GM19455 (cell line): ENCODE measurements around the gene DDX49.
"Not testable (repeated sequence)": the region's sequence is repeated elsewhere in the genome, so short reads cannot be mapped to it uniquely, and the experiment has no call there.

ENCODE experiments used
- ATAC-seq: cut with Tn5 transposase; IDR thresholded peaks from one replicate; pipeline ENCODE4 v1.9.1; 2021; ENCODE audit not compliant: unreplicated experiment

DDX49 gene

DNA sequence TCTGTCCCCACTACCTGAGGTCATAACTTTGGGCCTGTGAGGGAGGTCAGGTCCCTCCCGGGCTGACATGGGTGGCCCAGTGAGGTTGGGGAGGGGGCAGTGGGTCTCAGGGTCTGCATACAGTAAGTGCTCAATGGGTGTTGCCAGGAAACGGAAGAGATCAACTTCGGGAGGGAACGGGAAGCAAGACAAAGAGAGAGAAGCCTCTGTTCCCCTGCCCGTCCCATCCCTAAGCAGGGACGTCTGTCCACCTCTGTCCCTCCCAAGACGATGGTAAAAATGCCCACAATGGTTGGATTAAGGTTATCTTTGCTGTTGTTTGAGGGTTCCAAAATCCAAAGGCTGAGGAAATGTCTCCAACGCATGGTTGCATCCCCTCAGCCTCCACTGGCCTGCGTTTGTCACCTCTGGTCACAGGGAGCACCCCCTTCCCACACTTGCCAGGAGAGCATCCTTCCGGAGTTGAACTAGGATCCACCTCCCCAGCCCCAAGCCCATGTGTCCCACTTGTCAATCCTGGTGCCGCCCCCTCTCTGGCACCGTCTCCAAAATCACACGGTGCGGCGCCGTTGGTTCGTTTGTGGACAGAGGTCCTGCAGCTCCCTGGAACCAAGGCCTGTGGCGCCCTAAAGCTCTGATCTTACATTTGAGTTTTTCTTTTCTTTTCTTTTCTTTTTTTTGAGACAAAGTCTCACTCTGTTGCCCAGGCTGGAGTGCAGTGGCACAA lies 22.3 kb downstream of the DDX49 start:
- no peak for ATAC-seq

DNA sequence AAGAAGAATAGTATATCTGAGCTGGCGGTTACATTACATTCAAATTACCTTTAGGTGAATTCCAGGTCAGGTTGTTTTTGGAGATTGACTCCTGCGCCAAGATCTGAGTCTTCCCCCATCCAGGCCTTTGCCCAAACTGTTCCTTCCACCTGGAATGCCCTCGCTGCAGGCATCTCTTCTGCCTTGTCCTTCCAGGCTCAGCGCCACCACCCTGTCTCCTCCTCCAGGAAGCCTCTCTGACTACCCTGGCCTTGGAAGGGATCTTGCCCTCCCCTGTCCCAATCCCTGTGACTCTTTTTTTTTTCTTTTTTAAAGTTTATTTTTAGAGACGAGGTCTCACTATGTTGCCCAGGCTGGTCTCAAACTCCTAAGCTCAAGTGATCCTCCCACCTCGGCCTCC lies 23.2 kb downstream of the DDX49 start:
- no peak for ATAC-seq

DNA sequence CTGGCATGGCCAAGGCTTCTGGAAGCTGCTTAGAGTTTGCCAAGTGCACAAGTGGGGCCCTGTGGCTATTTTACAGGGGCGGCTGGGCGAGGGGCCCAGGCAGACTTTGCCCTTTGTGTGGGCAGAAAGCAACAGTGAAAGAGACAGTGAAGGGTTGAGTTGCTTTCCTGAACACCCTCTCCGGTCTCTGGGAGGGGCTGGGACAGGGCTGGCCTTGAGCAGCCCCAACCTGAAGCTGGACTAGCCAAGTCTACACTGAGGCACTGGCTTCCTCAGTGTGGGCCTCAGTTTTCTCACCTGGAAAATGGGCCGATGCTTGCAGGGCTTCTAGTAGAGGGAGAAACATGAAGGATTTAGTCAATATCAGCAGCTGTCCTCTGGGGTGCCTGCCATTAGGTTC lies 23.9 kb downstream of the DDX49 start:
- ATAC-seq = no peak

DNA sequence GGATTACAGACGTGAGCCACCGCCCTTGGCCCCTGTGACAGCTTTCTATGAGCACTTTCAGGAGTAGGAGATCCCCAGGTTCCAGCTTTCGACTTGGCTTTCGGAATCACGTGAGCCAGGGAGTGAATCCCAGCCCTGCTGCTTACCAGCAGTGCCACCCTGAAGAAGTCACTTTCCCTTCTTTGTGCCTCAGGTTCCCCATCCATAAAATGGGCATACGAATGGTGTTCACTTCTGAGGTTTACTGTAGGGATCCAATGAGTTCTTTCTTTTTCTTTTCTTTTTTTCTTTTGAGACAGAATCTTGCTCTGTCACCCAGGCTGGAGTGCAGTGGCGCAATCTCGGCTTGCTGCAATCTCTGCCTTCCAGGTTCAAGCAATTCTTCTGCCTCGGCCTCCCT lies 25.8 kb downstream of the DDX49 start:
- ATAC-seq = no peak

DNA sequence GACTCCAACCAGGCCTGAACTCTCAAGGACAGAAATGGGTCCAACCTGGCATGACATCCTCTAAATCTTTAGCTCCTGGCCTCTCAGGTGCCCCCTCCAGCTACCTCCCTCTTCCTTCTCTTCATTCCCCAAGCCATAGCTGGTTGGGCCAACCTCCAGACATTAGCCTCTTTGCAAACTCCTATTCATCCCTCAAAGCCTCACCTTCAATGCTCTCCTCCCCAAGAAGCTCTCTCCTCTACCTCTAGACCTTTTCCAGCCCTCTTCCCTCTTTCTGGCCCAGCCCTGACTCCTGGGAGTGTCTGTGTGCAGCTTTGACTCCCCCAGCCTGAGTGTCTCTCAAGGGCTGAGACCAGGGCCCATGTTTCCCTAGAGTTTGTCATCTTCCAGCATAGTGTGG lies 26.8 kb downstream of the DDX49 start:
- no peak for ATAC-seq

DNA sequence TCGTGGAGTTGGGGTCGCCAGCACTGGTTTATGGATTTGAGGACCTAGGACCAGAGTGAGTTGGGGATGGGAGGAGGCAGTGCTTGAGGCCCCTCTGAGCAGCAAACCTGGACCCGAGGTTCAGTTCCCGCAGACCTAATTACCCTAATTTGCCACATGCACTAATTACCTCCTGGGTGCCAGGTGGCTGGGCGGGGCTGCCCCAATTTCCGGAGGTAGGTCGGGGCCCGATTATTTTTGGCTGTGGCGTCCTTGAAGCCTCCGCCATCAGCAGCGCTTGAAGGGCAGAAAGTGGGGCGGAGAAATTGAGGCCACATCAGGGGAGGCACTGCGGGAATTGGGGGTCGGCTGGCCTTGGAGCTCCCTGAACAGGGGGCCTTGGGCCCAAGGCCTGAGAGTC lies 27.4 kb downstream of the DDX49 start:
- ATAC-seq = no peak

DNA sequence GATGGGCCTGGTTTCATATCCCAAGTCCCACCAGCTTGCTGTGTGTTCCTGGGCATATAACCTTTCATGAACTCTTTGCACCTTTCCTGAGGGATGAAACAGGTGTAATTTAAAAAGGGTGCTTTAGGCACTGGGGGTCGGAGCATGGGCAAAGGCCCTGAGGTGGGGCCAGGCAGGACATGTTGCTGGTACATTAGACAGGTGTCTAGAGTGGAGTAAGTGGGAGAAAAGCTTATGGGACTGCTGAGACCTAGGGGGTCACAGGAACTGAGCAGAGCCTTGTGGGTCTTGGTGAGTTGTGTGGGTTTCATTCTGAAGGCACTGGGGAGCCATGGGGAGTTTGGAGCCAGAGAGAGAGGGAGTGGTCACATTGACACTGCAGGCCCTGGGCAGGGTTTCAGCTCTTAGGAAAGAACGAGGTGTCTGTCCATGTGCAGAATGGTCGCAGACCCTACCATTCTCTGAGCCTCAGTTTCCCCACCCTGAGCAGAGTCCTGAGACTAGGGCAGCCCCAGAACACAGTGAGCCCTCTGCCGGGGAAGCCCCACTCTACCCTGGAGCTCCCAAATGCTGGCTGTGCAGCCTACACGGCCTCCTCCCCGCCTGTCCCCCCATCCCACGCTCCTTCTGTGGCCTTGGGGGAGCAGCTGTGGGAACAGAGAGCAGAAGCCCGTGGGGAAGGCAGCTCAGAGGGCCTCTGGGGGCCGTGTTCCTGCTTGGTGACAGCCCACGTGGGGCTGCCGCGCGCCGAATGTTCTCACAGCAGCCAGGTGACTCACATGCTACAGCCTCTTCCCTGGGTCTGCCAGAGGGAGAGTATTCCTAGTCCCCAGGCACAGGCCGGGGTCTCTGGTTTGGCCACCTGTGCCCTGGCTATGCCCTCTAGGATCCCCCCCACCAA lies 28.8 kb downstream of the DDX49 start:
- ATAC-seq = no peak

DNA sequence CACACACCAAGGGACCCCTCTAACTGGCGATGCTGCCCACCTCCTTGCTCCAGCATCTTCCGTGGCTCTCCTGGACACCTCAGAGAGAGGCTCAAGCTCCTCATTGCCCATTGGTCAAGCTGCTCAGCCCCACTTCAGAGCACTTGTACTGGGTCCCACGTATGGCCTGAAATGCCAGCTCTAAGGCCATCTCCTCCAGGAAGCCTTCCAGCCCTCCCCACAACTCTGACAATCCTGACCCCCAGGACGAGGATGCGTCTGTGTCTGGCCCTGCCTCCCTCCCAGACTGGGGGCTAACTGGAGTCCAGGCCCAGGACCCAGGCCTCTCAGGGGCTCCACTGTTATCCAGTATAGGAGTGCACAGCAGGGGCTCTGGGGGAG lies 29.5 kb downstream of the DDX49 start:
- no peak for ATAC-seq

DNA sequence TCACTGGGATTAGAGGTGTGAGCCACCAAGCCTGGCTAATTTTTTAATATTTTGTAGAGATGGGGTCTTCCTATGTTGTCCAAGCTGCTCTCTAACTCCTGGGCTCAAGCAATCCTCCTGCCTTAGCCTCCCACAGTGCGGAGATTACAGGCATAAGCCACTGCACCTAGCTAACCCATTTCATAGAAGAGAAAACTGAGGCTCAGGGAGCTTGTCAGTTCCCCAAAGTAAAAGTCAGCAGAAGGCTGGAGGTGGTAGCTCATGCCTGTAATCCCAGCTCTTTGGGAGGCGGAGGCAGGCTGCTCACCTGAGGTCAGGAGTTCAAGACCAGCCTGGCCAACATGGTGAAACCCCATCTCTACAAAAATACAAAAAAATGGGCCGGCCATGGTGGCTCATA lies 30.3 kb downstream of the DDX49 start:
- no peak for ATAC-seq

DNA sequence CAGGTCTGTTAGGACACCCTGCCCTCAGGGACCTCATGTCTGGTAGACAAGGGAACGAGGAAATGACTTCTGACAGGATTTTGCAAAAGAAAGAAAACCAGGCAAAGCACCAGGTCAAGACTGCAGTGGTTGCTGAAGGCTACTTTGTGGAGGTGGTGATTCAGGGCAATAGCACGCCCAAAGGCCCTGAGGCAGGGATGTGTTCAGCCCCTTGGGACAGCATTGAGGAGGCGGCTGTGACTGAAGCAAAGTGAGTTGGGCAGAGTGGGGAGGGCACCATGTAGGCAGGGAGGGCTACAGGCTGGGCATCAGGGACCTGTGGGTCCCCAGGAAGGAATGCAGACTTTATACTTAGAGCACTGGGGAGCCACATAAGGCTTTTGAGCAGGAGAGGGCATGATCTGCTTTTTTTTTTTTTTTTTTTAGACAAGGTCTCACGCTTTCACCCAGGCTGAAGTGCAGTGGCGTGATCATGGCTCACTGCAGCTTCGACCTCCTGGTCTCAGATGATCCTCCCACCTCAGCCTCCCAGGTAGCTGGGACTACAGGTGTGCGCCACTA lies 32.3 kb downstream of the DDX49 start:
- ATAC-seq = no peak

DNA sequence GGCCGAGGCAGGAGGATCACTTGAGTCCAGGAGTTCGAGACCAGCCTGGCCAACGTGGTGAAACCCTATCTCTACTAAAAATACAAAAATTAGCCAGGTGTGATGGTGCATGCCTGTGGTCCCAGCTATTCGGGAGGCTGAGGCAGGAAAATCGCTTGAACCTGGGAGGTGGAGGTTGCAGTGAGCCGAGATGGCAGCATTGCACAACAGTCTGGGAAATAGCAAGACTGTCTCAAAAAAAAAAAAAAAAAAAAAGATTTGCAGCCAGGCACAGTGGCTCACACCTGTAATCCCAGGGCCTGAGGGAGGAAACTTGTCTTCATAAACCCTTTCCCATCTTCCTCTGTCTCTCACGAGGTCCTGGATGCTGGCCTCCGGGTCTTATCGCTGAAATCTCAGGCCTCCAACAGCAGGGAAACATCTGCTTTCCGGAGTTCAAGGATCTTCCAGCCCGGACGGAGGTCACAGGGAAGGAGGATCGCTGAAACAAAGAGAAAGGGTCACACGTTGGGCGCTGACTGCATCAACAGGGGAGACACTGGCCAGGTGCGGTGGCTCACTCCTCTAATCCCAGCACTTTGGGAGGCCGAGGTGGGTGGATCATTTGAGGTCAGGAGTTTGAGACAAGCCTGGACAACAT lies 33.0 kb downstream of the DDX49 start:
- not testable (repeated sequence) for ATAC-seq

DNA sequence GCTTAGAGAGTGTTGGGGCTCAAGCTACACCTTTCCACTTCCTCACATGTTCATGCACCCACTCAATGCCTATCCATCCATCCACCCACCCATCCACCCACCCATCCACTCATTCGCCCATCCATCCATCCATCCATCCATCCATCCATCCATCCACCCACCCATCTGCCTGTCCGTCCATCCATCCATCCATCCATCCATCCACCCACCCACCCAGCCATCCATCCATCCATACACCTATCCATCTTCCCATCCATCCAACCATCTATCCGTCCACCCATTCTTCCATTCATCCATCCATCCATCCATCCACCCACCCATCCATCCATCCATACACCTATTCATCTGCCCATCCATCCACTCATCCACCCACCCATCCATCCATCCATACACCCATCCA lies 34.6 kb downstream of the DDX49 start:
- ATAC-seq = no peak

DNA sequence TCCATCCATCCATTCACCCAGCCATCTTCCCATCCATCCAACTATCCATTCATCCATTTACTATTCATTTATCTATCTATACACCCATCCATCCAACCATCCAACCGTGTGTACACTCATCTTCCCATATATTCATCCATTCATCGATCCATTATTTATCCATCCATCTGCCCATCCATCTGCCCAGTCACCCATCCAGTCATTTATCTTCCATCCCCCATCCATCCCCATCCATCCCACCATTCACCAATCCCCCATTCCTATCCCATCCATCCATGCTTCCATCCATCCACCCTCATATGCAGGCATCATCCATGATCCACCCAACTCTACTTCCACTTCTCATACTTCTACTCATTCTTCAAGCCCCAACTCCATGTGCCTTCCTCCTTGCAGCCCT lies 35.5 kb downstream of the DDX49 start:
- no peak for ATAC-seq

DNA sequence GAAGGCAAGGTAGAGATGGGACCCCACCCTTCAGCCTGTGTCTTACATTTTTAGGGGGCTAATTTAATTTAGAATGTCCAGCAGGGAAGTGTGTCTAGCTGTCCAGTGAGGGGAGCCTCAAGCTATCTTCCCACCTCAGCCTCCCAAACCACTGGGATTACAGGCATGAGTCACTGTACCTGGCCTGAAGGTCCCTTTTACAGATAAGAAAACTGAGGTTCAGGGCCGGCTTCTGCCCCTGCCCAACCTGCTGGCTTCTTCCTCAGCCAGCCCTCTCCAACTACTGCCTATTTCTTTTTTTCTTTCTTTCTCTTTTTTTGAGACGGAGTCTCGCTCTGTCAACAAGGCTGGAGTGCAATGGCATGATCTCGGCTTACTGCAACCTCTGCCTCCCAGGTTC lies 40.9 kb downstream of the DDX49 start:
- ATAC-seq = no peak

DNA sequence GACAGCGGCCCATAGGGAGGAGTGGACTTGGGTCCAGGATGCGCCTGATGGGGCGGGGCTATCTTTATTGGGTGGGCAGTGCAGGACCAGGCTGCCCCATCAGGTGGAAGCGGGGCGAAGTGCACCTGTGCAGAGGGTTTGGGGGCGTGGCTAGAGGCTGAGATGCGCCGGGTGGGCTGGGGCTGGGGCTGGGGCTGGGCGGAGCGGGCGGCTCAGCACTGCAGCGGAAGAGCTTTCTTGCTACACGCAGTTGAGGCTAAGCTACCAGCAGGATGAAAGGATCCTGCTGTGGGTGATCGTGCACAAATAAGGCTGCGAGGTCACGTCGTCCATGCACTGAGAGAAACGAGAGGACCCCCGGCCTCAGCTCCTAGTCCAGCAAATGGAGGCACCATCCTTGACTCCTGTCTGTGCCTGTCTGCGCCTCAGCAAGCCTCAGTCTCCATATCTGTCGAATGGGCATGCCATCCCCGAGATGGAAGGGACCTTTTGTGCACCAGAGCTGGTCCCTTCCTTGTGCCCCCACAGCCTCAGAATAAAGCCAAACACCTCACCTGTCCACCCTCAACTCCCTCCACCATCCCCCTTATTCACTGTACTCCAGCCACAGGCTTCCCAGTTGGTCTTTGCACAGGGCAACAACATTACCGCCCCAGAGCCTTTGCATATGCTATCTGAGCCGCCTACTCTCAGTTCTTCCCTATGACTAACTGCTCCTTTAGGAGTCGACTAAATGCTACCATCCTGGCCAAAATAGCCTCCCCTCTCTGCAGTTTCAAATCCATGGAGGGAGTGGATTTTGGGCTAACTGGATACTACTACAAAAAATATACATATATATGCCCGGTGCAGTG lies 42.5 kb downstream of the DDX49 start:
- no peak for ATAC-seq

DNA sequence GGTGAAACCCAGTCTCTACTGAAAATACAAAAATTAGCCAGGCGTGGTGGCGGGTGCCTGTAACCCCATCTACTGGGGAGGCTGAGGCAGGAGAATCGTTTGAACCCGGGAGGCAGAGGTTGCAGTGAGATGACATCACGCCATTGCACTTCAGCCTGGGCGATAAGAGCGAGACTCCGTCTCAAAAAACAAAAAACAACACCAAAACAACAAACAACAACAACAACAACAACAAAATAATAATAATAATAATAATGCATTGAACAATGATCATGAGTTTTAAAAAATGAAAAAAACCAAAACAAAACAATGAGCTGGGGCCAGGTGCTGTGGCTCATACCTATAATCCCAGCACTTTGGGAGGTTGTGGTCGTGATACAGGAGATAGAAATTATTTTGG lies 44.6 kb downstream of the DDX49 start:
- ATAC-seq = no peak

DNA sequence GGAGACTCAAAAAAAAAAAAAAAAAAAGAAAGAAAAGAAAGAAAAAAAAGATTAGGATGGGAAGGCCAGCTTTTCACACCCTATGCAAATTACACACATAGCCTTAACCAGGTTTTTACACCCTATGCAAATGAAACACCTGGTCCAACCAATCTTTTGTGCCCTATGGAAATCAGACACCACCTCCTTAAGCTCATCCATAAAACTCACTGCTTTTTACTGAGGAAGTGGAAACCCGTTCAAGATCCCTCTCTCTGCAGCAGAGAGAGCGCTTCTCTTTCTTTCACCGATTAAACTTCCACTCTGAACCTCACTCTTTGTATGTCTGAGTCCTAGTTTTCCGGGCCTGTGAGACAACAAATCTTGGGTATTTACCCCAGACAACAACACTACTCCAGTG lies 46.8 kb downstream of the DDX49 start:
- ATAC-seq = no peak

DNA sequence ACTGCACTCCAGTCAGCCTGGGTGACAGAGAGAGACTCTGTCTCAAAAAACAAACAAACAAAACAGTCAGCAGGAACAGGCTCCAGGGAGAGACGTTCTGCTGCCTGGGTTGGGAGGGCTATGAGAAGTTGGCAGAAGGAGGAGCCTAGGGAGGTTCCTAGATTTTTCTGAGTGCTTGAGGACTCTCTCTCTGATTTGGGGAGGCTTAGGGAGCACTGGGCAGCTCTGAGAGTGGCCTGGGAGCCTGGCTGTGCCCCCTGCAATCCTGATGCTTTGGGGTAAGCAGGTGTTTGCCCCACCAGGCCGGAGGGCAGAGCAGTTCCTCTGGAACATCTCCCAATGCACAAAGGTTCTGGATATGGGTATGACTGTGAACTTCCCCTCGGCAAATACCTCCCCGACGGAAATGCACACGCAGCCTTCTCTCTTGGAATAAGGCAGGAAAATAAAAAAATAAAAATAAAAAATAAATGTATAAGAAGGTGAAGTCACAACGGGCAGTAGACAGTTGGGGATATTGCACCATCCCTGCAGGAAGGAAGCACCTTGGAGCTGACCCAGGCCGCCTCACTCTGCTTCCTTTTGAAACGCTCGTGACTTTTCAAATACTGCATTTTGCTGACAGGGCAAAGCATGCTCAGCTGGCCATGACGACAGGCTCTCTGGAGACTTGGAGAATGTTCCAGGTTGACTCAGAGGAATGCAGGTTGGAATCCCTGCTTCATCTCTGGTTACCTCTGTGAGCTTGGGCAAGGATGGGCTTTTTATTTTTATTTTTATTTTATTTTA lies 48.0 kb downstream of the DDX49 start:
- no peak for ATAC-seq

DNA sequence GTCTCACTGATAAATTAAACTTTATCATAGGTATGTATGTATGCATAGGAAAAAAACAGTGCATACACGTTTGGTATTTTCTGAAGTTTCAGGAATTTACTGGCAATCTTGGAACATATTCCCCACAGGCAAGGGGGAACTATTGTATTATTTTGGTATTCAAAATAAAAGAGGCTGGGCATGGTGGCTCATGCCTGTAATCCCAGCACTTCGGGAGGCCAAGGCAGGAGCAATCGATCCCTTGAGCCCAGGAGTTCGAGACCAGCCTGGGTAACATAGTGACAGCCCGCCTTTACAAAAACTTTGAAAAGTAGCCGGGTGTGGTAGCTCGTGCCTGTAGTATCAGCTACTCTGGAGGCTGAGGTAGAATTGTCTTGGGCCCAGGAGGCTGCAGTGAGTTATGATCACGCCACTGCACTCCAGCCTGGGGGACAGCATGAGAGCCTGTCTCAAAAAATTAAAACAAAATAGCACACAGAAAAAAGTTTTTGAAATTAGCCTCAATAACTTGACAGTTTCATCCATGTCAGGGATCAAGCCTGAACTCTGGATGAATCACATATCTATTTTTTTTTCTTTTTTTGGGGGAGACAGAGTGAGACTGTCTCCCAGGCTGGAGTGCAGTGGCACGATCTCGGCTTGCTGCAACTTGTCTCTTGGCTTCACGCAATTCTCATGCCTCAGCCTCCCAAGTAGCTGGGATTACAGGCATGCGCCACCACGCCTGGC lies 50.6 kb downstream of the DDX49 start:
- no peak for ATAC-seq
